ENCODE measurements around the gene SSX2IP.

Gene SSX2IP

DNA sequence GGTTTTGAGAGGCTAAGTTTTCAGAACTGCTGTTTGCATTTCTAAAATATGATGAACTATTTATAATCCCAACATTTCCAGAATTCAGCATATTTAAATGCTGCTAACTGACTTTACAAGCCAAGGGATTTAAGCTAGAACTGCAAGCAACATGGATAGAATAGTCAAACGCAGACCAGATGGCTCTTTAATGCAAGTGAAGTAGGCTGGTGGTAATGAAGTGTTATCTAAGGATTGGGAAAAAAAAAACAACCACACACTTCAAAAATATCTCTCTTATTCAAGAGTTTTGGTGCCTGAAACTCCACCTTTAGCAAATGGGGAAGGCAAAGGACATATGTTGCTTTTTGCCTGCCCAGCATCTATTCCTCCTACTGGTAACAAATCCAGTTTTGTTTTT is 20.9 kb upstream of the SSX2IP start:
- DNase-seq (ENCODE audit: low read depth in 1 of 2, low spot score in 1 of 2), result no peak

DNA sequence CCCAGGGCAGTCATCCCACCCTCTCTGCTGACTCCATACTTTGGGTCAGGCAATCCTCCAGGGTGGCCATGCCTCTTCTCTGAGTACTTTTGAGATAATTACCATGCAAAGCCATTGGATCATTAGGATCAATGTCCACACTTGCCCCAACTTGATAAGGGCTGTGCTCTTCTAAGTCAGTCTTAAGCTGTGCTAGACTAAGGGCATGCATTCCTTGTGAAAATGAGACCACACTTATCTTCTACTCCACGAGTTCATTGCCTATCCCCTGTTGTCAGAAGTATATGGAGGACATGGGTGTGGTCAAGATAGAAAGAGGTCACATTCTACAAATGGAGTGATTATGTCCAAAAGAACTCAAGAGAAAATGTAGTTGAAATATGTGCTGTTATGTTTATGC is 18.9 kb upstream of the SSX2IP start:
- no peak for DNase-seq (ENCODE audit: low read depth in 1 of 2, low spot score in 1 of 2)

DNA sequence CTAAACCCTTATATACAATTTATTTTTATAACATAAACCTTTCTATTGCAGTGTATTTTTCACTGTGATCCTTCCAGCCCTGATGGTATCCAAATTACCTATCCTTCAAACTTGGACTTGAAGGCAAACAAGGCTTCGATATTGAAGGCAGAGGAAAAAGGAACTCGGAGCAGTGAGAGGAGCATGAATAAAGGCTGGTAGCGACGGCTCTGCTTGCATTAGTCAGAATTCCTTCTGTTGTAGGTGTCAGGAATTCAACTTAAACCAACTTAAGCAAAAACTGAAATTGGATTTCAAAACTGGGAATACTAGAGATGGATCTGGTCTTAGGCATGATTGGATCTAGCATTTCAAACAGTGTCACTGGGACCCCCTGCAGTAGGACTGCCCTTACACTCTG is 17.8 kb upstream of the SSX2IP start:
- DNase-seq (ENCODE audit: low read depth in 1 of 2, low spot score in 1 of 2), result no peak

DNA sequence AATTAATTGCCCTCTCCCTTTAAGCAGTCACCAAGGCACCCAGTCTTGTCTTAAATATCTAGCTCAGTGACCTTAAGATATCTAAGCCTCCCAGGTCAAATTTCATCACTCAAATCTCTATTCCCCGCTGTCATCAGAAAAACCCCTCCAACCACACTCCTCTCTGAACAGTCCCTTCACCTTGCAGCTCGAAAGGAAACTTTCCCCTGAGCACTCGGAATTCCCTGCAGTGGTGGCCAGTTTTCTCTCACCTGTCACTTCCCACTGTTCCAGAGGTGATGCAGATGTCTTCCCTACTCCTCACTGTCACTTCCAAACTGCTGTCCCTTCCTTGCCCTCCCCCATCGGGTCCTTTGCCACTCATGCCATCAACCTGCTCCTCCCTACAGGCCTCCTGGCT is 15.3 kb upstream of the SSX2IP start:
- no peak for DNase-seq (ENCODE audit: low read depth in 1 of 2, low spot score in 1 of 2)

DNA sequence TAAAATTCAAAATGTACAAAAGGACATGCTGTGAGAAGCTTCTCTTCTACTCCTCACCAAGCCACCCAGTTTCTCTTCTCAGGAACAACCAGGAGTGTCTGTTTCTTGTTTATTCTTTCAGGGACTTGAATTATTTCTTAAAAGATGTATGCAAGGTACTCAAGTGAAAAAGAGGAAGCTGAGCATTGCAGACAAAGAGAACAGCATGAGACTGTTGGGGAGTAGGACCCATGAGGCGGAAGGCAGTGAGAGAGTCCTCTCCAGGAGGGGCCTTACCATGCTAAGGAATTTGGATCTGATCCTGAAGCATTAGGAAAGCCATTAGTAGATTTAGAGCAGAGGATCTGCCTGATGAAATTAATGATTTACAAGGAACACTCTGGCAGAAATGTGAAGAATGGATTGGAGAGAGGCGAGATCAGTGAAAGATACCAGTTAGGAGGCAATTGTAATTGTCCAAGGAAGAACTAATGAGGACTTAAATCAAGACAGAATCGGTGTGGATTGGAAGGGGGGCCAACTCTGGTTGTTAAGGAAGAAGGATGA is 14.7 kb upstream of the SSX2IP start:
- no peak for DNase-seq (ENCODE audit: low read depth in 1 of 2, low spot score in 1 of 2)

DNA sequence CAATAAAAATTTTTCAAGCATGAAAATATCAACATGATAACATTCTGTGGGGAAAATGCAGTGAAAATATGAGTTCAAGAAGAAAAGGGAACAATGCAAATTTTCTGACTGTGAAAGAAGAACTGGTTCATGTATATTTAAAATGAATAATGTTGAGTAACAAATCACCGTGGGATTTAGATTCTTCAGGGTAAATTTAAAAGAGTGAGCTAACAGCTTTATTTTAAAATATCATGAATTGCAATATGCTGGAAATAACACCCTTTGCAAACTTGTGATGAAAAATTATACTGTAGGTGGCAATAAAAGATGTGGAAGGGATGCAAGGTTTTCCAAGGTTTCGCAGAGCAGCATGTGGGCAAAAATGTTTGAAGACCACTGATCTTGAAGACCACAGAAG is 13.2 kb upstream of the SSX2IP start:
- DNase-seq (ENCODE audit: low read depth in 1 of 2, low spot score in 1 of 2), result no peak

DNA sequence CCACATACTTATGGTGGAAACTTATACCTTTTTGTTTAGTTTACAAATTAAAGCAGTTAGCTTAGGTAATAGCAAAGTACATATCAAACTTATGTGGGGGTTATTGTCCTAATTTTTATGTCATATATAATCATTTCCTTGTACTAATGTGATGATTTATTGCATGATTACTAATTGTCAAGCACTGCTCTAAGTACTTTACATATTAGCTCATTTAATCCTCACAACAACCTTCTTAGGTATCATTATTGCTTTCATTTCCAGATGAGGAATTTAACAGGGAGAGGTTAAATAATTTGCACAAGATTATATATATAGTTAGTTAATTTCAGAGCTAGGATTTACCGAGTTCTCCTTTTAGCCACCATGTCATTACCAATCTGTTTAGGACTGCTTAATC is 11.9 kb upstream of the SSX2IP start:
- DNase-seq (ENCODE audit: low read depth in 1 of 2, low spot score in 1 of 2), result no peak

DNA sequence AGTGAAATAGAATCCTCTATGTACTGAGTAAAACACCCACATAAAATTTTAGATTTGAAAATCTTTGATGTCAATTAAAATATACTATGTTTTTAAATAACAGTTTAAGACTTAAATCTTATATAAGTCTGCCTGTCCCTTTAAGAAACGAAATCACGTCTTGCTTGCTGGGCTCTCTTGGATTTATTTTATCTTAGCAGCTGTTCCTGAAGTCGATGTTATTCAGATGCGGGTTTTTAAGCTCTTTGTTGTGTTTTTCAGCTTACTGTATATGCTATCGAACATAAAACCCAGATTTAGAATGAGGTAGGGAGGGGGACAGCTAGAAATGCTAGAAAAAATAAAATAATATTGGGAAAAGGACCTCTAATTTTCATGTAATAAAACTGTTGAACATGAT is 11.1 kb upstream of the SSX2IP start:
- DNase-seq (ENCODE audit: low read depth in 1 of 2, low spot score in 1 of 2), result no peak

DNA sequence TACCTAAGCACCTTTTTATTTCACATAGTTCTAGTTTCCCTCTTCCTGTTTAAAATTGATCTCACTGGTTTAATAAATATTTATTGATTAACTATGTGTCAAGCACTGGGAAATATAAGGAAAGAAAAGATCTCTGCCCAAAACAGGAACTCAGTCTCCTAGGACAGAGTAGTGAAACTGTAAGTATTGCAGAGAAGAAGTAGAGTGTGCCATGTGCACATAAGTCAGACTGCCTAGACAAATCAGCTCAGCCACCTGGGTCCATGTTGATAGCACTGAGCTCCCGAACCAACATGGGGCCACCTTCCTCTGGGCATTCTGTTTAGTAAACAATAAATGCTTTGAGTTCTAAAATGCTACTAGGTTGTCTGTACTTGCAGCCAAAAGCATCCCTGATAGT is 9.8 kb upstream of the SSX2IP start:
- no peak for DNase-seq (ENCODE audit: low read depth in 1 of 2, low spot score in 1 of 2)

DNA sequence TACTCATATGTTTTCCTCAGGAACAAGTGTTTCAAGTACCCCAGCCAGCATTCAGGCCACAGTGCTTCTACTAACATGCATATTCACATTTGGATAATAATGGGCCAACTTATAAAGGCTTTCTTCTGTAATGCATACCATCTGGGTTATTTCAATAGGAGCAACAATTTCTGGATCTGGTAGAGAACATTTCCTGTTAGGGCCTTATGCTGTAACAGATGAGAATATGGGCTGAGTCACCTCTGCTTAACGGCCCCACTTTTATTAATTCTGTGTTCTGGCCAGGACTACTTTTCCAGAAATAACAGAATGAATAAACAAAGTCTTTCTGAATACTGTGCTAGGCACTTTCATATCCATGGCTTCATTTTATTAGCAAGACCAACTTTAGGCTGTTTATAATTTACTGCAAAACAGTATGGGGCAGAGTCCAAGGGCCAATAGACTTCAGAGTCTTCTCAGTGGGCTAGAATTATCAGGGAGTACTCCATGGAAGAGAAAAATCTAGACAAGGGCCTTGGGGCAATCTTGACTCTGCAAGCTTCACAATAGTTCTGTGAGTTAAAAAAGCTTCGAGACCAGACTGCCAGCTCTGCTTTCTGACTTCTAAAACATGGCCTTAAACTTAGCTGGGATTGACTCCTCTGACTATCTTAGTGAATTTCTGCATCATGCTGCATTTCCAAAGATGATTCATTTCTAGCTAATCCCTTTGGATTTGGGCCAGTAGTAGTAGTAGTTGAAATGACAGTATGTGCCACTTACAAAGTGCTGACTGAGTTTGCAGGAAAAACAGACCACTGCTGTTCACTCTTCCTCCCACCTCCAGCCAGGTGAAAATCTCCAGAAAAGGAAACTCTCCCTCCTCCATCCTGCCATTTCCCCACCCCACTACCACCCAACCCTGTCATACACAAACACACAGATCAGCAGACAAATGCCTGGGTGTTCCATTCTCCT is 8.2 kb upstream of the SSX2IP start:
- DNase-seq (ENCODE audit: low read depth in 1 of 2, low spot score in 1 of 2), result no peak

DNA sequence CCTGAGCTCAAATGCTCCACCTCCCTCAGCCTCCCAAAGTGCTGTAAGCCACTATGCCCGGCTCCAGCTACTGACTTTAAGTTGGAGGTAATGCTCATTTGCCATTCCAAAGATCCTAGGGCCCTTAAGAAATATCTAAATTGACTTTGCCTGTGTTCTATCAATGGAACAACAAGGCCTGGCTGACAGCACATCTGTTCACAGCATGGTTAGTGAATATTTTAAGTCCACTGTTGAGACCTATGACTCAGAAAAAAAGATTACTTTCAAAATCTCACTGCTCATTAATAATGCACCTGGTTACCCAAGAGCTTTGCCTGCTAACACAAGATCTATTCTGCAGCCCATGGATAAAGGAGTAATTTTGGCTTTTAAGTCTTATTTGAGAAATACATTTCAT is 3.5 kb upstream of the SSX2IP start:
- DNase-seq (ENCODE audit: low read depth in 1 of 2, low spot score in 1 of 2), result no peak

DNA sequence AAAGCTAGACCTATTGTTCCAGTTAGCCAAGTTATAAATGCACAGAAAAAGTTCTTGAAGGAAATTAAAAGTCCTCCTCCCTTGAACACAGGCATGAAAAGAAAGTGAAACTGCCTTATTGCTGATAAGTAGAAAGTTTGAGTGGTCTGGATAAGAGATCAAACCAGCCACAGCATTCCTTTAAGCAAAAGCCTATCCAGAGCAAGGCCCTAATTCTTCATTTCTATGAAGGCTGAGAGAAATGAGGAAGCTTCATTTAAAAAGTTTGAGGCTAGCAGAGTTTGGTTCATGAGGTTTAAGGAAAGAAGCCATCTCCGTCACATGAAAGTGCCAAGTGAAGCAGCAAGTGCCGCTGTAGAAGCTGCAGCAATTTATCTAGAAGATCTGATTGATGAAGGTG is 2.7 kb upstream of the SSX2IP start:
- DNase-seq (ENCODE audit: low read depth in 1 of 2, low spot score in 1 of 2), result no peak

DNA sequence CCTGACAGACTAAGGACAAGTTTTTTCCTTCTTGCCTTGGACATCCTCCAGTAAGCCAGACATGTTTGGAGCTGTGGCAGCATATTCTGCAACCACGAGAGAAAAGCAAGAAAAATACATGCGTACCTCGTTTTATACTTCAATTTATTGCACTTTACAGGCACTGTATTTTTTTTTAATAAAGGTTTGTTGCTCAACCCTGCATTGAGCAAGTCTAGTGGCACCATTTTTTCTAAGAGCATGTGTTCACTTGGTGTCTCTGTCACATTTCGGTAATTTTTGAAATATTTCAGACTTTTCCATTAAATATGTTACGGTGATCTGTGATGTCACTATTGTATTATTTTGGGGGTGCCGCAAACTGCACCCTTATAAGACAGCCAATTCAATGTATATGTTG is 2.1 kb upstream of the SSX2IP start:
- no peak for DNase-seq (ENCODE audit: low read depth in 1 of 2, low spot score in 1 of 2)

DNA sequence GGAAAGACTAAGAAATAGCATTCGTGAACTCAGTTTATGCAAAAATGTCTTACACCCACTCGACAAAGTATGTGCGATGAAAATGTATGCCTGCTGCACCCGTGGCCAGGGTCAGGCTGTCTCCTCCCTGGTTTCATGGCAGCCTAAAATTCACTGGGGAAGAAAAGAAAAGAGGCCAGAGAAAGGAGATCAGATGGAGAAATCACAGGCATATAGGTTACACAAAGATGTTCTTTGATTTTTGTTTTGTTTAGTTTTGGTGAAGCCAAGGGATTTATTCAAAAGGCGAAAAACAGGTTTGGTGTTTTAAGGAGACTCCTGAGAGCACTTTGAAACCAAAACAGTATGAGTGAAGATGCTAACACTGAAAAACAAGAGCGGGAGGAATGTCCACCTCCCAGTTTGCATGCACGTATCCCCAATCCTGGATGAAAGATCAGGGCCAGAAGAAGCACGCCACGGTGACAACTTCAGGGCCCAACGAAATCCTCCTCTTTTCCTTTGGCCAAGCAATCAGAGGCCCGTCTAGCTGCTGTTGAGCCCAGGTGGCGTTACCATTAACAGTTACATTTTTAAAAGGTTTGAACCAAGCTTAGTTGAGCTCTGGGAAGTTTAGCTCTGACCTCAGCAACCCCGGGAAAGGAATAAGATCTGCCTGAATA is 992 bp upstream of the SSX2IP start:
- DNase-seq (ENCODE audit: low read depth in 1 of 2, low spot score in 1 of 2), result no peak

DNA sequence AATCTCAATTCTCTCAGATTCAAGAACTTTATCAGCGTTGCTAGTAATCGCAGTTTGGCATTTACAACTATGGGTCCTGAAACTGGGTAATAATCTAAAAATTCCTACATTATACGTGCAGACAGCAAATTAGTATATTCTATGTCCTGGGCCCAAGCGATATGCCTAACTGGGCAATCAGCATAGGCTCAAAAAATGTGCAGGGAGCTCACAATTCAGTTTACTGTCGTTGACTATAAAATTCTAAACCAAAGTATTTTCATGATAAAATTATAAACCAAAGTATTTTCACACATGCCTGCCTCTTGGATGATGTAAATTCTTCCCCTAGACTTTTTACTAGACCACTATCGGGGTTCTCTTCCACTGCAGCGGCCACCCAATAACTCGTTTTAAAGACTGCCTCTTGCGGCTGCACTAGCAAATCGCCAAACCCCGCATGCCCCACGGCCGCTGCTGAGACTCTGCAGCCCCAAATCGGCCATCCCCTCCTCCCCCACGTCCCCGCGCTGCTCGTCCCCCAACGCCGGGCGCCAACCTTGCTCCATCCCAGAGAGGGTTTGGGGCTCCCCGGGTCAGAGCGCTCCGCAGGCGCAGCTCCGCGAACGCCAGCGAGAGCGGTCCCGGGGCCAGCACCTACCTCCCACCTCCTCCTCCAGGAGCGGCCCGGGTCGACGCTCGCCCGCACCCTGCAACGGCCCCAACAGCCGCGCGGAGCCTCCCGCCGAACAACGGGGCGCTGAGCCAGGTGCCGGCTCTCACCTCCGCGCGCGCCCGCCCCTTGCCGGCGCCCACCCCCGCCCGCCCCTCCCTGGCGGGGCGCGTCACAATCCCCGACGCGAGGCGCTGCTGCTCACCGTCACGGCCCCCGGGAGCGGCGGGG is 506 bp downstream of the SSX2IP start:
- DNase-seq (ENCODE audit: low read depth in 1 of 2, low spot score in 1 of 2), result no peak

DNA sequence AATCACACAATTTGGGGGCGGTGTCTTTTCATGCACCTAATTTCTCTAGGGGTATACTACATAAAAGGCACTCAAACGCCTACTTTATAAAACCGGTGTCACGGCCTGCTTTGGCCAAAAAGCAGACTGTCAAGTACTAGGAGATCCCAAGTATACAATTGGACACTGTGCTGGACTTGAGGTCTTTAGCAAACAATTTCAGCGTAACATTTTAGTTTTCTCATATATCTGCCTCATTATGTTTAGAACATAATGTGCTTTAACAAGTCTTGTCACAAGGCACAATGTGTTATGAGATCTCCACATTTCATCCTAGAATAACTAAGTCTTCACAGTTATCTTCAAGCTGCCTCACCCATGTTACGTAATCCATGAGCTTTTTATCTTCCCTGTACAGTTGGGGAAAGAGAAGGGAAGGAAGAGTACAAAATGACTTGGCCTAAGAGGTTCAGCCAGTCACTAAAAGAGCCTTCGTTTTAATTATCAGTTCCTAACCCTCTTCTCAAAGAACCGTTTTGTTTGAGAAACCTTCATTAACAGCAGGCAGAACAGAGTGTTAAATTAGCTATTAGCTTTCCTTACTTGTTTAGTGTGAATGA is 1.7 kb downstream of the SSX2IP start:
- no peak for DNase-seq (ENCODE audit: low read depth in 1 of 2, low spot score in 1 of 2)

DNA sequence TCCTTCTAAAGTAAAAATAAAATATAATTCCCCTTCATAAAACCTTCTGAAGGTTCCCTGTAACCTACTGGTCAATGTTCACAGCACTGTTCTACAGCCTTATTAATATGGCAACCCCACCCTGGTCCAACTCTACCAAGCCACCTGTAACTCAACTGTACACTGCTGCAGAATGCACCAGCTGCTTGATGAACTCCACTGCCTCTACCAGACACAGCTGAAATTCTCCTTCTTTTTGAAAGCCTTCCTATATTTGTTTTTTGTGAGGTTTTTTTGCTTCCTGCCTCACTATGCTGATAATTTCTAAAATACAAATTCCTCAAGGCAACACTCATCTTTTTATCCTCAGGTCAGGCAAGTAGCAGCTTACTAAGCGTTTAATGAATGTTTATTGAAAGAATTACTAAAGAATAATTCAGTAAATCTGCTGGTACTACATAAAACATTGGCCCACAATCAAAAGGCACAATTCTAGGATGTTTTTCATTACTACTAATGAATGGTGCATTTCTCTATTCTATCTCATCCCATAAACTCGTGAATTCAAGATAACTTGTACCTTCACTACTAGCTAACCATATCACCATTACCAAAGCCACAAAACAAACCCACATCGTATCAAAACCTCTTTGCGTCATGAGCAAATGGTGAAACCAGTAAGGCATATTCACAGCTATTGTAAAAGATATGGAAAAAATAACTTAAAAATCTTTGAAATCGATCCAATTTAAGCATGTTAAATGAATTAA is 2.4 kb downstream of the SSX2IP start:
- no peak for DNase-seq (ENCODE audit: low read depth in 1 of 2, low spot score in 1 of 2)

DNA sequence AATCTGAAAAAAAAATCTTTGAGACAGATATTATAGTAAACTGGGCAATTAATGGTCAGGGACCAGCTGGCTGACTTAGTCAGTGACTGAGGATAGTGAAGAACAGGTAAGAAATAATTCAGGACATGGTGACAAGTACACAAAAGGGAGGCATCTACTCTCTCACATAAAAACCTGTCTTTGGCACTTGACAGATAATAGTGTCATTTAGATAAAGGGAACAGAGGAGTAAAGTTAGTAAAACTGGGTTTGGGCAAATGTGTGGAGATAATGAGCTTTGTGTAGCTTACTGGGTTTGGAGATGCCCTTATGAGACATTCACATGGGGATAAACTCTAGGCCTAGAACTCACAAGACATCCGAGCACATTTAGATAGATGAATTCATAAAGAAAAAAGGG is 4.0 kb downstream of the SSX2IP start:
- no peak for DNase-seq (ENCODE audit: low read depth in 1 of 2, low spot score in 1 of 2)

DNA sequence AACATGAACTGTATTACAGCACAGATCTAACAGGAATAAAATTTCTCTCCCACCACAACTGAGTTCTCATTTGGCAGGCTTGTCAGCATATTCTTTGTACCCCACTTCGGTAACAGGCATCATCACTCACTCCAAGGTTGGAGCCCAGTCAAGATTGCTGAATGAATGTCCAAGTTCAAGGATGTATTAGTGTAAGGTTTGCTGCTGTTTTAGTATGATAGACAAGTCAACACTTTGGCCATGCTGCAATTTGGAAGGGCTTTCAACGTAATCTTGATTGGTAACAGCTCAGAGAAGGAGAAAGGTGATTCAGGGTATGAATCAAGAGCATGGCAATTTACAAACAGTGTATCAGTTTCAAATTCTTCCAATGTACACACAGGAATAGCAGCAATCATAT is 6.8 kb downstream of the SSX2IP start:
- DNase-seq (ENCODE audit: low read depth in 1 of 2, low spot score in 1 of 2), result no peak

DNA sequence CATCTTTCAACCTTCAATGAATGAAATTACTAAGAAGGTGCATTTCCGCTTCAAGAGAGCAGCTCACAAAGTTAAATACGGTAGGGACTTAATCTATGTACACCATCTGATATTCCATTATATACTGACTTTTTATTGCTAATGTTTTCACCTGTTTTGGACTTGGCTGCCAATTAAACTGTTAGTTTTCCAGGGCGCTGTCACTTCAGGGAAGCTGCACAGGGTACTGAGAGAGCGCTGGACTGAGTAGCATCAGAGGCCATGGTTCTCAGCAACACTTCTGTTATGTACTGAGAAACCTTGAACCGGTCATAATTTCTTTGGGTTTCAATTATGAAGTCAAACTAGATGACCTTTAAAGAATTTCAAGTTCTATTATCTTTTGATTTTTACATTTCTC is 8.2 kb downstream of the SSX2IP start:
- no peak for DNase-seq (ENCODE audit: low read depth in 1 of 2, low spot score in 1 of 2)
